ENCODE results near the gene TMOD3.
A peak's percentile ranks its signal among the peaks of the same experiment; 100 is the strongest.
"Not testable (repeated sequence)": the region's sequence is repeated elsewhere in the genome, so short reads cannot be mapped to it uniquely, and the experiment has no call there.

The TMOD3 gene

GRCh38 chr15:51829376-51830275 is at the start of gene TMOD3:
Gene TMOD3 (plus strand): TSS chr15:51829653. CDS start chr15:51862885, 33,232 bp downstream.
- Histone ChIP-seq H3K4me3 (peak within 1 kb of the TSS; percentile 98), H3K27ac (peak within 1 kb of the TSS; percentile 80), H3K36me3 (no peaks in the 10 kb centered on the region), H3K9me3 (no peaks in the 10 kb centered on the region), H3K27me3 (no peaks in the 10 kb centered on the region), H3K4me2 (peak within 1 kb of the TSS; percentile 83), H4K20me1 (peaks cover 40% of the 10 kb centered on the region), H3K9ac (peak within 1 kb of the TSS; percentile 90), H3K4me1 (peaks cover 21% of the 10 kb centered on the region)
- no peak for TF ChIP-seq Cebpa-rat (IDR thresholded peaks at IDR 0.05)

- H3K4me2 ChIP-seq = no peak overlapping the region
These were observed 48.8 kb upstream of the TMOD3 start for GRCh38 chr15:51780636-51781035.

GRCh38 chr15:51781506-51781905 is 47.9 kb upstream of the TMOD3 start:
- no peak for TF ChIP-seq Cebpa-rat (IDR thresholded peaks at IDR 0.05)
- Histone ChIP-seq H3K36me3 (peaks cover 39% of the 10 kb centered on the region), H4K20me1 (no peaks in the 10 kb centered on the region), H3K9ac (no peak overlapping the region), H3K27ac (no peak overlapping the region), H3K9me3 (peaks cover 16% of the 10 kb centered on the region), H3K4me2 (no peak overlapping the region), H3K27me3 (no peaks in the 10 kb centered on the region), H3K4me1 (no peaks in the 10 kb centered on the region), H3K4me3 (no peak overlapping the region)

More at GRCh38 chr15:51780636-51781035, 48.8 kb upstream of the TMOD3 start:
- Histone ChIP-seq H3K4me3 (no peak overlapping the region), H3K9ac (no peak overlapping the region), H4K20me1 (no peaks in the 10 kb centered on the region), H3K9me3 (peaks cover 14% of the 10 kb centered on the region), H3K27me3 (no peaks in the 10 kb centered on the region), H3K36me3 (peaks cover 34% of the 10 kb centered on the region), H3K4me1 (no peaks in the 10 kb centered on the region), H3K27ac (no peak overlapping the region)
- no peak for TF ChIP-seq Cebpa-rat (IDR thresholded peaks at IDR 0.05)

- Histone ChIP-seq H3K27me3 (no peaks in the 10 kb centered on the region), H3K9me3 (peaks cover 25% of the 10 kb centered on the region), H3K36me3 (peaks cover 48% of the 10 kb centered on the region), H3K27ac (no peak overlapping the region), H3K9ac (no peak overlapping the region), H3K4me1 (no peaks in the 10 kb centered on the region), H4K20me1 (no peaks in the 10 kb centered on the region), H3K4me3 (no peak overlapping the region), H3K4me2 (no peak overlapping the region)
- TF ChIP-seq Cebpa-rat (IDR thresholded peaks at IDR 0.05) = no peak
These were observed 47.0 kb upstream of the TMOD3 start for GRCh38 chr15:51782357-51782896.

GRCh38 chr15:51783967-51784366 is 45.5 kb upstream of the TMOD3 start:
- TF ChIP-seq Cebpa-rat (IDR thresholded peaks at IDR 0.05) = no peak
- H3K9ac ChIP-seq = no peak overlapping the region
- no peaks in the 10 kb centered on the region for H4K20me1 ChIP-seq
- H3K36me3 ChIP-seq = peaks cover 54% of the 10 kb centered on the region
- no peaks in the 10 kb centered on the region for H3K4me1 ChIP-seq
- H3K9me3 ChIP-seq = peaks cover 30% of the 10 kb centered on the region
- no peak overlapping the region for H3K4me3 ChIP-seq
- H3K27ac ChIP-seq = no peak overlapping the region
- no peak overlapping the region for H3K4me2 ChIP-seq
- no peaks in the 10 kb centered on the region for H3K27me3 ChIP-seq

GRCh38 chr15:51787130-51787529 is 42.3 kb upstream of the TMOD3 start:
- not testable (repeated sequence) for H3K27ac ChIP-seq, H3K4me3 ChIP-seq, H3K4me1 ChIP-seq, H4K20me1 ChIP-seq, H3K4me2 ChIP-seq, H3K9ac ChIP-seq, H3K27me3 ChIP-seq
- H3K9me3 ChIP-seq = peaks cover 30% of the 10 kb centered on the region
- peaks cover 38% of the 10 kb centered on the region for H3K36me3 ChIP-seq

GRCh38 chr15:51792474-51792873 is 37.0 kb upstream of the TMOD3 start:
- H3K27me3 ChIP-seq, H3K4me2 ChIP-seq, H3K4me3 ChIP-seq, H3K27ac ChIP-seq, H3K36me3 ChIP-seq, H3K9me3 ChIP-seq, H3K9ac ChIP-seq, H4K20me1 ChIP-seq, H3K4me1 ChIP-seq: not testable (repeated sequence)

- TF ChIP-seq Cebpa-rat (IDR thresholded peaks at IDR 0.05) = no peak
- Histone ChIP-seq H3K27ac (no peak overlapping the region), H4K20me1 (no peaks in the 10 kb centered on the region)
These were observed 35.7 kb upstream of the TMOD3 start for GRCh38 chr15:51793521-51794305.

GRCh38 chr15:51796847-51797401 is 32.5 kb upstream of the TMOD3 start:
- Histone ChIP-seq H3K4me2 (no peak overlapping the region), H3K36me3 (peaks cover 23% of the 10 kb centered on the region), H3K9ac (no peak overlapping the region), H3K4me1 (peaks cover 15% of the 10 kb centered on the region), H3K9me3 (no peaks in the 10 kb centered on the region; the same call in 1 of the 2 replicates), H3K27me3 (no peaks in the 10 kb centered on the region), H4K20me1 (no peaks in the 10 kb centered on the region), H3K4me3 (no peak overlapping the region), H3K27ac (no peak overlapping the region)
- no peak for TF ChIP-seq Cebpa-rat (IDR thresholded peaks at IDR 0.05)

More at GRCh38 chr15:51793521-51794305, 35.7 kb upstream of the TMOD3 start:
- Histone ChIP-seq H3K4me3 (no peak overlapping the region), H3K4me2 (no peak overlapping the region), H3K9me3 (no peaks in the 10 kb centered on the region; the same call in 1 of the 2 replicates), H3K36me3 (peaks cover 6% of the 10 kb centered on the region), H3K4me1 (peaks cover 4% of the 10 kb centered on the region), H3K9ac (no peak overlapping the region), H3K27me3 (no peaks in the 10 kb centered on the region)

Data from BLaER1 (cell line).